ENCODE data around the gene MS4A6A. TPM values are rescaled to one million over a fixed set of nuclear protein-coding genes. Genes with fewer than 3 reads are reported as not detected.

The MS4A6A gene
- total and polyA plus RNA-seq, 9 of the 15 experiments (the other 6 are each of a cell fraction or from before 2014, with no cell fraction given) = 0.57 to 9.5 (median 4.2) TPM

DNA sequence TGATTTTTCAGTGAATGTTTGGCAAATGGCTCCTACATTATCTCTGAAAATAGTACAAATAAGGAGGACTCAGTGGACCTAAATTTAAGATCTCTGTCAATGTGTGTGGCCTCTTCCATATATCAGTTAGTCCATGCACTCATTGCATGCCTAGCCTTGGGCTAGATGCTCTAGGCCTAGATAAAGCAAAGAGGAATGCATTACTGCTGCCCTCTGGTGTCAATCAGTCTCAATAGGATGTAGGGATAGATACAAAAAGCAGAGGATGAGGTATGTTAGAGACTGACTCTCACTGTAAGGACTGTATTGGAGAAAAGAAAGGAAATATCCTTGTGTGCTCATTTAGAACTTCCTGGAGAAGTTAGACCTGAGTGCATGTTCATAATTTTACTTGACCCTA, 52.4 kb downstream of the MS4A6A start (continued):
- TF ChIP-seq, protein P1, sequence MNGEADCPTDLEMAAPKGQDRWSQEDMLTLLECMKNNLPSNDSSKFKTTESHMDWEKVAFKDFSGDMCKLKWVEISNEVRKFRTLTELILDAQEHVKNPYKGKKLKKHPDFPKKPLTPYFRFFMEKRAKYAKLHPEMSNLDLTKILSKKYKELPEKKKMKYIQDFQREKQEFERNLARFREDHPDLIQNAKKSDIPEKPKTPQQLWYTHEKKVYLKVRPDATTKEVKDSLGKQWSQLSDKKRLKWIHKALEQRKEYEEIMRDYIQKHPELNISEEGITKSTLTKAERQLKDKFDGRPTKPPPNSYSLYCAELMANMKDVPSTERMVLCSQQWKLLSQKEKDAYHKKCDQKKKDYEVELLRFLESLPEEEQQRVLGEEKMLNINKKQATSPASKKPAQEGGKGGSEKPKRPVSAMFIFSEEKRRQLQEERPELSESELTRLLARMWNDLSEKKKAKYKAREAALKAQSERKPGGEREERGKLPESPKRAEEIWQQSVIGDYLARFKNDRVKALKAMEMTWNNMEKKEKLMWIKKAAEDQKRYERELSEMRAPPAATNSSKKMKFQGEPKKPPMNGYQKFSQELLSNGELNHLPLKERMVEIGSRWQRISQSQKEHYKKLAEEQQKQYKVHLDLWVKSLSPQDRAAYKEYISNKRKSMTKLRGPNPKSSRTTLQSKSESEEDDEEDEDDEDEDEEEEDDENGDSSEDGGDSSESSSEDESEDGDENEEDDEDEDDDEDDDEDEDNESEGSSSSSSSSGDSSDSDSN (IDR thresholded peaks at IDR 0.05; ENCODE audit: borderline replicate concordance in 1 of 2, low read depth in 2 of 2, low read length in 2 of 2) = 0 out of 4 replicates have a peak, but pooled peaks of 1 of the 2 experiments have one; percentile 32
- no peak for TF ChIP-seq BDP1 (IDR thresholded peaks at IDR 0.05; ENCODE audit: insufficient read depth, insufficient read length)
- TF ChIP-seq XRCC4 (IDR thresholded peaks at IDR 0.05; ENCODE audit: extremely low read depth, insufficient read depth, insufficient read length) = no peak
- peak; percentile 62 for TF ChIP-seq FOSL1 (tag; conservative IDR thresholded peaks at IDR 0.05)
- TF ChIP-seq SRSF1 (IDR thresholded peaks at IDR 0.05; ENCODE audit: low read depth, low read length) = no peak
- no peak for TF ChIP-seq SMARCC2 (IDR thresholded peaks at IDR 0.05; ENCODE audit: low read depth)
- no peak for TF ChIP-seq SAFB (IDR thresholded peaks at IDR 0.05; ENCODE audit: borderline replicate concordance, low read depth, low read length)
- no peak for TF ChIP-seq PTTG1 (tag; IDR thresholded peaks at IDR 0.05; ENCODE audit: low read depth)
- TF ChIP-seq, protein P2, sequence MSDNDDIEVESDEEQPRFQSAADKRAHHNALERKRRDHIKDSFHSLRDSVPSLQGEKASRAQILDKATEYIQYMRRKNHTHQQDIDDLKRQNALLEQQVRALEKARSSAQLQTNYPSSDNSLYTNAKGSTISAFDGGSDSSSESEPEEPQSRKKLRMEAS (CRISPR knock-in tag; IDR thresholded peaks at IDR 0.05) = no peak
- no peak for TF ChIP-seq ILK (tag; IDR thresholded peaks at IDR 0.05; ENCODE audit: borderline replicate concordance, low read depth)
- no peak for TF ChIP-seq FUS (optimal IDR thresholded peaks at IDR 0.05; ENCODE audit: low read depth, low read length)
- TF ChIP-seq, protein P3, sequence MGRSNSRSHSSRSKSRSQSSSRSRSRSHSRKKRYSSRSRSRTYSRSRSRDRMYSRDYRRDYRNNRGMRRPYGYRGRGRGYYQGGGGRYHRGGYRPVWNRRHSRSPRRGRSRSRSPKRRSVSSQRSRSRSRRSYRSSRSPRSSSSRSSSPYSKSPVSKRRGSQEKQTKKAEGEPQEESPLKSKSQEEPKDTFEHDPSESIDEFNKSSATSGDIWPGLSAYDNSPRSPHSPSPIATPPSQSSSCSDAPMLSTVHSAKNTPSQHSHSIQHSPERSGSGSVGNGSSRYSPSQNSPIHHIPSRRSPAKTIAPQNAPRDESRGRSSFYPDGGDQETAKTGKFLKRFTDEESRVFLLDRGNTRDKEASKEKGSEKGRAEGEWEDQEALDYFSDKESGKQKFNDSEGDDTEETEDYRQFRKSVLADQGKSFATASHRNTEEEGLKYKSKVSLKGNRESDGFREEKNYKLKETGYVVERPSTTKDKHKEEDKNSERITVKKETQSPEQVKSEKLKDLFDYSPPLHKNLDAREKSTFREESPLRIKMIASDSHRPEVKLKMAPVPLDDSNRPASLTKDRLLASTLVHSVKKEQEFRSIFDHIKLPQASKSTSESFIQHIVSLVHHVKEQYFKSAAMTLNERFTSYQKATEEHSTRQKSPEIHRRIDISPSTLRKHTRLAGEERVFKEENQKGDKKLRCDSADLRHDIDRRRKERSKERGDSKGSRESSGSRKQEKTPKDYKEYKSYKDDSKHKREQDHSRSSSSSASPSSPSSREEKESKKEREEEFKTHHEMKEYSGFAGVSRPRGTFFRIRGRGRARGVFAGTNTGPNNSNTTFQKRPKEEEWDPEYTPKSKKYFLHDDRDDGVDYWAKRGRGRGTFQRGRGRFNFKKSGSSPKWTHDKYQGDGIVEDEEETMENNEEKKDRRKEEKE (IDR thresholded peaks at IDR 0.05; ENCODE audit: borderline replicate concordance in 1 of 2, control insufficient read depth in 1 of 2, low read depth in 2 of 2, low read length in 1 of 2) = no peak

Data from K562 (cell line).